Smooth muscle cell (in vitro differentiated cells): ENCODE measurements around the gene CCNE1. TPM values are rescaled to one million over a fixed set of nuclear protein-coding genes. Genes with fewer than 3 reads are reported as not detected.

Experiments used
- DNase-seq: peaks from one replicate; lab custom pipeline; 2025; ENCODE audit not compliant: unreplicated experiment; lab: John Stamatoyannopoulos, UW
- H2AFZ ChIP-seq: fragments of 200-600 bp; sonication (generic); 2 replicates; pipeline ENCODE4 v1.6.0; 2016; ENCODE audit warnings: antibody characterized with exemption, low read depth, mild to moderate bottlenecking
- H3F3A ChIP-seq: fragments of 200-600 bp; sonication (generic); 2 replicates; pipeline ENCODE4 v1.6.0; 2017; ENCODE audit warnings: antibody characterized with exemption, low read depth
- H3K27ac ChIP-seq: fragments of 200-600 bp; sonication (generic); 2 replicates; pipeline ENCODE4 v1.5.1; 2016; ENCODE audit warnings: low read depth, mild to moderate bottlenecking
- H3K27me3 ChIP-seq: fragments of 200-600 bp; sonication (generic); 2 replicates; pipeline ENCODE4 v1.6.1; 2016; ENCODE audit warnings: low read depth, mild to moderate bottlenecking
- H3K36me3 ChIP-seq: fragments of 200-600 bp; sonication (generic); 2 replicates; pipeline ENCODE4 v1.5.1; 2016; ENCODE audit warnings: low read depth
- H3K4me1 ChIP-seq: fragments of 200-600 bp; sonication (generic); 2 replicates; pipeline ENCODE4 v1.5.1; 2016; ENCODE audit warnings: low read depth
- H3K4me2 ChIP-seq: fragments of 200-600 bp; sonication (generic); 2 replicates; pipeline ENCODE4 v1.6.0; 2016; ENCODE audit warnings: mild to moderate bottlenecking
- H3K4me3 ChIP-seq: fragments of 200-600 bp; sonication (generic); 2 replicates; pipeline ENCODE4 v1.5.1; 2016; ENCODE audit warnings: mild to moderate bottlenecking
- H3K79me2 ChIP-seq: fragments of 200-600 bp; sonication (generic); 2 replicates; pipeline ENCODE4 v1.6.0; 2016; ENCODE audit warnings: low read depth, mild to moderate bottlenecking
- H3K9ac ChIP-seq: fragments of 200-600 bp; sonication (generic); 2 replicates; pipeline ENCODE4 v1.6.0; 2016; ENCODE audit warnings: low read depth
- H3K9me3 ChIP-seq: fragments of 200-600 bp; sonication (generic); replicated peaks from 2 replicates; pipeline ENCODE4 v1.5.1; 2016; ENCODE audit warnings: low read depth
- H4K20me1 ChIP-seq: fragments of 200-600 bp; sonication (generic); 2 replicates; pipeline ENCODE4 v1.6.0; 2016; ENCODE audit warnings: low read depth
- CTCF ChIP-seq: fragments of 200-600 bp; sonication (generic); IDR thresholded peaks from 2 replicates; pipeline ENCODE4 v1.5.1; 2017; ENCODE audit warnings: borderline replicate concordance, mild to moderate bottlenecking, antibody characterized with exemption; ENCODE audit not compliant: insufficient read depth, poor library complexity, severe bottlenecking
- WGBS: methylation state at CpG from one replicate; pipeline ENCODE4 v1.1.7; 2016; ENCODE audit warnings: low lambda C conversion rate; 5-methylcytosine and 5-hydroxymethylcytosine counted together
- polyA plus RNA-seq: library from polyadenylated mRNA; unstranded; fragments of >200 nt; fragmentation: Nextera tagmentation; extraction: Ambion mirVana; gene quantifications from 2 replicates; pipeline ENCODE4 v1.2.1, GENCODE V29; 2016
- total RNA-seq: library from RNA; depleted of rRNA; stranded (reverse); fragments of >200 nt; gene quantifications from 2 replicates; pipeline ENCODE4 v1.2.3, GENCODE V29; 2014

The CCNE1 gene
- total and polyA plus RNA-seq, 2 experiments from 2014 or later, result 17.7 to 34.4 TPM

- no peaks in the 10 kb centered on the region for H3F3A ChIP-seq
- H3K27me3 ChIP-seq, result peaks cover 3% of the 10 kb centered on the region
- no peak overlapping the region for H3K4me2 ChIP-seq
- no peaks in the 10 kb centered on the region for H4K20me1 ChIP-seq
- H3K4me1 ChIP-seq, result no peaks in the 10 kb centered on the region
- WGBS, result 80% methylated on average over 3 of the region's 3 CpGs
- H3K27ac ChIP-seq, result no peak overlapping the region
- no peak overlapping the region for H3K4me3 ChIP-seq
- H2AFZ ChIP-seq, result no peak overlapping the region
- no peak overlapping the region for H3K9ac ChIP-seq
- no peak for DNase-seq
- no peaks in the 10 kb centered on the region for H3K79me2 ChIP-seq
- H3K9me3 ChIP-seq, result no peaks in the 10 kb centered on the region
- no peaks in the 10 kb centered on the region for H3K36me3 ChIP-seq
- no peak for TF ChIP-seq CTCF
These were observed 45.7 kb upstream of the CCNE1 start for GRCh38 chr19:29766100-29766499.

- Histone ChIP-seq H3K4me1 (peaks cover 3% of the 10 kb centered on the region), H3F3A (no peaks in the 10 kb centered on the region), H3K9ac (no peak overlapping the region), H3K4me2 (no peak overlapping the region), H4K20me1 (no peaks in the 10 kb centered on the region), H2AFZ (no peak overlapping the region), H3K36me3 (no peaks in the 10 kb centered on the region), H3K79me2 (no peaks in the 10 kb centered on the region), H3K4me3 (no peak overlapping the region), H3K9me3 (no peaks in the 10 kb centered on the region), H3K27me3 (peaks cover under 1% of the 10 kb centered on the region), H3K27ac (no peak overlapping the region)
- no peak for TF ChIP-seq CTCF
- no peak for DNase-seq
- WGBS, result 85% methylated on average over 8 of the region's 8 CpGs
These were observed 44.6 kb upstream of the CCNE1 start for GRCh38 chr19:29767039-29767735.

- no peak overlapping the region for H2AFZ ChIP-seq
- no peak for DNase-seq
- no peaks in the 10 kb centered on the region for H3K27me3 ChIP-seq
- H3K36me3 ChIP-seq, result no peaks in the 10 kb centered on the region
- H3K4me3 ChIP-seq, result no peak overlapping the region
- H3K4me1 ChIP-seq, result peaks cover 3% of the 10 kb centered on the region
- H3K27ac ChIP-seq, result no peak overlapping the region
- H3F3A ChIP-seq, result no peaks in the 10 kb centered on the region
- no peaks in the 10 kb centered on the region for H4K20me1 ChIP-seq
- no peaks in the 10 kb centered on the region for H3K79me2 ChIP-seq
- H3K9ac ChIP-seq, result no peak overlapping the region
- no peak for TF ChIP-seq CTCF
- 81% methylated on average over 10 of the region's 10 CpGs for WGBS
- H3K9me3 ChIP-seq, result no peaks in the 10 kb centered on the region
- no peak overlapping the region for H3K4me2 ChIP-seq
These were observed 43.6 kb upstream of the CCNE1 start for GRCh38 chr19:29768166-29768565.

GRCh38 chr19:29769997-29770396, 41.8 kb upstream of the CCNE1 start:
- H3K79me2 ChIP-seq, result no peaks in the 10 kb centered on the region
- no peaks in the 10 kb centered on the region for H3F3A ChIP-seq
- H3K9ac ChIP-seq, result no peak overlapping the region
- H2AFZ ChIP-seq, result no peak overlapping the region
- no peaks in the 10 kb centered on the region for H3K9me3 ChIP-seq
- peaks cover 3% of the 10 kb centered on the region for H3K4me1 ChIP-seq
- H4K20me1 ChIP-seq, result no peaks in the 10 kb centered on the region
- TF ChIP-seq CTCF, result no peak
- H3K27me3 ChIP-seq, result no peaks in the 10 kb centered on the region
- DNase-seq, result no peak
- no peak overlapping the region for H3K4me2 ChIP-seq
- H3K36me3 ChIP-seq, result no peaks in the 10 kb centered on the region
- no peak overlapping the region for H3K4me3 ChIP-seq
- WGBS, result 85% methylated on average over 7 of the region's 8 CpGs
- H3K27ac ChIP-seq, result no peak overlapping the region
